GM20431 (cell line): ENCODE measurements around the gene APOB.

Experiments
- in situ Hi-C: fragments of 300-500 bp; cut with MseI, MboI; formaldehyde crosslinking; loops from one replicate; pipeline ENCODE4 v1.15.0; 2020; ENCODE audit warnings: low sequenced_read_pairs; ENCODE audit not compliant: unreplicated experiment

The APOB gene

GRCh38 chr2:21047141-21048009, 3.5 kb upstream of the APOB start:
- in situ Hi-C loops, result no loop called here

GRCh38 chr2:21046506-21046905, 2.6 kb upstream of the APOB start:
- in situ Hi-C loops, result no loop called here

- in situ Hi-C loops, result no loop called here
Observed at GRCh38 chr2:21044694-21045371, 960 bp upstream of the APOB start.

GRCh38 chr2:21042958-21043743, 722 bp downstream of the APOB start:
- in situ Hi-C loops, result no loop called here

- in situ Hi-C loops, result no loop called here
Observed at GRCh38 chr2:21042708-21042957, 1.2 kb downstream of the APOB start.

- in situ Hi-C loops, result no loop called here
Observed at GRCh38 chr2:21041943-21042707, 1.7 kb downstream of the APOB start.

- in situ Hi-C loops, result no loop called here
Observed at GRCh38 chr2:21041462-21041861, 2.4 kb downstream of the APOB start.

- in situ Hi-C loops, result no loop called here
Observed at GRCh38 chr2:21040468-21041377, 3.1 kb downstream of the APOB start.

- in situ Hi-C loops, result no loop called here
Observed at GRCh38 chr2:21039979-21040467, 3.9 kb downstream of the APOB start.

GRCh38 chr2:21039080-21039556, 4.8 kb downstream of the APOB start:
- in situ Hi-C loops, result no loop called here

GRCh38 chr2:21038403-21039073, 5.3 kb downstream of the APOB start:
- in situ Hi-C loops, result no loop called here

GRCh38 chr2:21037671-21038108, 6.2 kb downstream of the APOB start:
- in situ Hi-C loops, result no loop called here

- in situ Hi-C loops, result no loop called here
Observed at GRCh38 chr2:21036708-21037670, 6.9 kb downstream of the APOB start.

- in situ Hi-C loops, result no loop called here
Observed at GRCh38 chr2:21035974-21036707, 7.7 kb downstream of the APOB start.

- in situ Hi-C loops, result no loop called here
Observed at GRCh38 chr2:21035282-21035973, 8.4 kb downstream of the APOB start.

GRCh38 chr2:21034972-21035279, 8.9 kb downstream of the APOB start:
- in situ Hi-C loops, result no loop called here
